ENCODE data around the gene BNIP5. TPM values are rescaled to one million over a fixed set of nuclear protein-coding genes. Genes with fewer than 3 reads are reported as not detected.
"Not testable (repeated sequence)": the region's sequence is repeated elsewhere in the genome, so short reads cannot be mapped to it uniquely, and the experiment has no call there.

The BNIP5 gene
- total RNA-seq, 6 experiments from 2014 or later, result not detected

DNA sequence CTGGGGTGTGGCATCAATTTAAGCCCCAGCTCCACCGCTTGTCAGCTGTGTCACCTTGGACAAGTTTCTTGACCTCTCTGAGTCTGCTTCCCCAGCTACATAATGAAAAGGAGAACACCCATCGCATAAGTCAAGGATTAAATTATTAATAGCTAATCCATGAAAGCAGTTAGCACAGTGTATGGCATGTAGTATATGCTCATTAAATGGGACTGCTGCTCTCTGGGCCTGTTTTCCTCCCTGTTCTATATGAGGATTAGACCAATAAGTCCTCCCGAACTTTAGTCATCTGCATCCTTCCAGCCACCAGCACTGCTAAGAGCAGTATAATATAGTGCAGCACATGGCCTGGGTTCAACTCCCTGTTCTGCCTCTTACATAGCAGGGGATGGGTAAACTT lies 31.1 kb upstream of the BNIP5 start:
- H3K36me3 Mint-ChIP-seq (ENCODE audit: low read depth), result peaks cover 5% of the 10 kb centered on the region; the same call in 1 of the 2 replicates
- no peak for DNase-seq
- no peak overlapping the region for H3K27ac Mint-ChIP-seq
- TF ChIP-seq, protein P1, sequence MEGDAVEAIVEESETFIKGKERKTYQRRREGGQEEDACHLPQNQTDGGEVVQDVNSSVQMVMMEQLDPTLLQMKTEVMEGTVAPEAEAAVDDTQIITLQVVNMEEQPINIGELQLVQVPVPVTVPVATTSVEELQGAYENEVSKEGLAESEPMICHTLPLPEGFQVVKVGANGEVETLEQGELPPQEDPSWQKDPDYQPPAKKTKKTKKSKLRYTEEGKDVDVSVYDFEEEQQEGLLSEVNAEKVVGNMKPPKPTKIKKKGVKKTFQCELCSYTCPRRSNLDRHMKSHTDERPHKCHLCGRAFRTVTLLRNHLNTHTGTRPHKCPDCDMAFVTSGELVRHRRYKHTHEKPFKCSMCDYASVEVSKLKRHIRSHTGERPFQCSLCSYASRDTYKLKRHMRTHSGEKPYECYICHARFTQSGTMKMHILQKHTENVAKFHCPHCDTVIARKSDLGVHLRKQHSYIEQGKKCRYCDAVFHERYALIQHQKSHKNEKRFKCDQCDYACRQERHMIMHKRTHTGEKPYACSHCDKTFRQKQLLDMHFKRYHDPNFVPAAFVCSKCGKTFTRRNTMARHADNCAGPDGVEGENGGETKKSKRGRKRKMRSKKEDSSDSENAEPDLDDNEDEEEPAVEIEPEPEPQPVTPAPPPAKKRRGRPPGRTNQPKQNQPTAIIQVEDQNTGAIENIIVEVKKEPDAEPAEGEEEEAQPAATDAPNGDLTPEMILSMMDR (IDR thresholded peaks at IDR 0.05), result no peak
- peaks cover 26% of the 10 kb centered on the region for H3K4me1 Mint-ChIP-seq (ENCODE audit: low read depth)
- H3K9me3 Mint-ChIP-seq, result no peaks in the 10 kb centered on the region
- no peak overlapping the region for H3K4me3 Mint-ChIP-seq
- peaks cover 12% of the 10 kb centered on the region for H3K27me3 Mint-ChIP-seq (ENCODE audit: insufficient read depth)

DNA sequence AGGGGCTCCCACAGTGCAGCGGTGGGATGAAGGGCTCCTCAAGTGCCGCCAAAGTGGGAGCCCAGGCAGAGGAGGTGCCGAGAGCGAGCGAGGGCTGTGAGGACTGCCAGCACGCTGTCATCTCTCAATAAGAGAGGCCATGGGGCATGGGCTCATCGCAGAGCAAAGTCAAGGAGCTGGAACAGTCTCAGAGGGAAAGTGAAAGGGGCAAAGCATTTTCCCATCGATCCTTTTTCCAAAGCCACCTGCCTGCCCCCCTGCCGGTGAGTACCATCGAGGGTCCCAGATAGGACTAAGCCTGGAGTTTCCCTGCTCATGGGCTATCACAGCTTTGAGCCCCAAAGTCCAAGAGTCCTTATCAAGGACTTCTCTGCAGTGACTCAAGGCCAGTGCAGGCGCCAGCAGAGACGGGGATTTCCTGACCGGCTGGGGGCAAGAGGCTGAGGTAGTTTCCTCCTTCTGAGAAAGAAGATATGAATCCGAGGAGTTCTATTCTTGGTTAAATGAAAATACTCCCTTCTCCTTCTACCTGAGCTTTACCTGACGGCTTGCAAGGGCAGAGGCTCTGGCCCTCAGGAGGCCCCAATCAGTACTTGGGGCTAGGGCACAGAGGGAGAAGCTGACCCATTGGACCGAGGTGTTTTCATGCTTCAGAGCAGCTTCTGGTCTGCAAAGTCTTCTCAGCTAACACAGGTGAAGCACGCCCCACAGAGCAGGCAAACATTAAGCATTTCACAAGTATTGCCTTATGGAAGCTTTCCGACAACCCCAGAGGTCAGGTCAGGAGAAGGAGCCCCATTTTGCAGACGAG lies 28.2 kb upstream of the BNIP5 start:
- H3K27ac Mint-ChIP-seq, result no peak overlapping the region
- H3K4me1 Mint-ChIP-seq (ENCODE audit: low read depth), result peaks cover 17% of the 10 kb centered on the region
- H3K27me3 Mint-ChIP-seq (ENCODE audit: insufficient read depth), result peaks cover 3% of the 10 kb centered on the region; the same call in 1 of the 2 replicates
- no peak for DNase-seq
- no peak overlapping the region for H3K4me3 Mint-ChIP-seq
- H3K36me3 Mint-ChIP-seq (ENCODE audit: low read depth), result 0 out of 2 replicates have a peak, but pooled peaks cover 5% of the 10 kb centered on the region
- TF ChIP-seq, protein P1 (IDR thresholded peaks at IDR 0.05), result no peak
- no peaks in the 10 kb centered on the region for H3K9me3 Mint-ChIP-seq

DNA sequence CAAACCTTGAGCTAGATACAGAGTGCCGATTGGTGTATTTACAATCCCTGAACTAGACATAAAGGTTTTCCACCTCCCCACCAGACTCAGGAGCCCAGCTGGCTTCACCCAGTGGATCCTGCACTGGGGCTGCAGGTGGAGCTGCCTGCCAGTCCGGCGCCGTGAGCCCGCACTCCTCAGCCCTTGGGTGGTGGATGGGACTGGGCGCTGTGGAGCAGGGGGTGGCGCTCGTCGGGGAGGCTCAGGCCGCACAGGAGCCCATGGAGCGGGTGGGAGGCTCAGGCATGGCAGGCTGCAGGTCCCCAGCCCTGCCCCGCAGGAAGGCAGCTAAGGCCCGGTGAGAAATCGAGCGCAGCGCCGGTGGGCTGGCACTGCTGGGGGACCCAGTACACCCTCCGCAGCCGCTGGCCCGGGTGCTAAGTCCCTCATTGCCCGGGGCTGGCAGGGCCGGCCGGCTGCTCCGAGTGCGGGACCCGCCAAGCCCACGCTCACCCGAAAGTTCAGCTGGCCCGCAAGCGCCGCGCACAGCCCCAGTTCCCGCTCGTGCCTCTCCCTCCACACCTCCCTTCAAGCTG lies 27.5 kb upstream of the BNIP5 start:
- DNase-seq; H3K4me3 Mint-ChIP-seq; H3K4me1 Mint-ChIP-seq (ENCODE audit: low read depth); H3K9me3 Mint-ChIP-seq; H3K27me3 Mint-ChIP-seq (ENCODE audit: insufficient read depth); H3K36me3 Mint-ChIP-seq (ENCODE audit: low read depth); H3K27ac Mint-ChIP-seq: not testable (repeated sequence)

DNA sequence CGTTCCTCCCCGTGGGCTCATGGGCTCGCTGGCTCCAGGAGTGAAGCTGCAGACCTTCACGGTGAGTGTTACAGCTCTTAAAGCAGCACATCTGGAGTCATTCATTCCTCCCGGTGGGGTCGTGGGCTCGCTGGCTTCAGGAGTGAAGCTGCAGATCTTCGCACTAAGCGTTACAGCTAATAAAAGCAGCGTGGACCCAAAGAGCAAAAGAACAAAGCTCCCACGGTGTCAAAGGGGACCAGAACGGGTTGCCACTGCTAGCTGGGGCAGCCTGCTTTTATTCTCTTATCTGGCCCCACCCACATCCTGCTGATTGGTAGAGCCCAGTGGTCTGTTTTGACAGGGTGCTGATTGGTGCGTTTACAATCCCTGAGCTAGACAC lies 26.7 kb upstream of the BNIP5 start:
- not testable (repeated sequence) for H3K36me3 Mint-ChIP-seq (ENCODE audit: low read depth); H3K27ac Mint-ChIP-seq; H3K9me3 Mint-ChIP-seq; DNase-seq; H3K4me1 Mint-ChIP-seq (ENCODE audit: low read depth); H3K4me3 Mint-ChIP-seq; H3K27me3 Mint-ChIP-seq (ENCODE audit: insufficient read depth)

DNA sequence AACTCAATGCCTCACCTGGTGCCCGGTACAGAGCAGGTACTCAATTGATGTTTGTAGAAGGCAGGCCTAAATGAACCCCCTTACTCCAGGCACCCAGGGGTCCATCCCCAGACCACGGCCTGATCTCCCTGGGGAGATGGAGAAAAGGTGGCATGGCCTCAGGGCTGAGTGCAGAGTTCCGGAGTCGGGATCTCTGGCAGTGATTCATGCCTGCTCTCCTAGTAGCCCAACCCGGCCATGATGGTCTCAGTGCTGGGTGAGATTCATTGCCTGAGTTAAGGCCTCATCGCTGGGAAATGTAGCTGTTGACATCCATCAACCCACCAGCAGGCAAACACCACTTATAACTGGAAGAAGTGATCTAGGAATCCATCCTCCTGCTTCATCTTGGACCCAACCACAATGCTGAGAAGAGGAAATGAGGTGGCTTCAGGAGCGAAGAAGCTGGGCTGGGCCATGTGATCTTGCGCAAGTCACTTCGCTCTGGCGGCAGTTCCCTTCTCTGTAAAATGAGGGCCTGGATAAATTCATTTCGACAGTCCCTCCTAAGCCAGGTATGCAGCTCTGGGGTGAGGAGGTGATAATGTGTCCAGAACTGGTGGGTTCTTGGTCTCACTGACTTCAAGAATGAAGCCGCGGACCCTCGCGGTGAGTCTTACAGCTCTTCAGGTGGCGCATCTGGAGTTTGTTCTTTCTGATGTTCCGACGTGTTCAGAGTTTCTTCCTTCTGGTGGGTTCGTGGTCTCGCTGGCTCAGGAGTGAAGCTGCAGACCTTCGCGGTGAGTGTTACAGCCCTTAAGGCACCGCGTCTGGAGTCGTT lies 26.1 kb upstream of the BNIP5 start:
- Mint-ChIP-seq H3K4me3 (no peak overlapping the region), H3K36me3 (ENCODE audit: low read depth) (0 out of 2 replicates have a peak, but pooled peaks cover 5% of the 10 kb centered on the region), H3K9me3 (no peaks in the 10 kb centered on the region), H3K27ac (no peak overlapping the region), H3K4me1 (ENCODE audit: low read depth) (peaks cover 9% of the 10 kb centered on the region), H3K27me3 (ENCODE audit: insufficient read depth) (peaks cover 3% of the 10 kb centered on the region; the same call in 1 of the 2 replicates)
- no peak for DNase-seq
- TF ChIP-seq, protein P1 (IDR thresholded peaks at IDR 0.05), result no peak

DNA sequence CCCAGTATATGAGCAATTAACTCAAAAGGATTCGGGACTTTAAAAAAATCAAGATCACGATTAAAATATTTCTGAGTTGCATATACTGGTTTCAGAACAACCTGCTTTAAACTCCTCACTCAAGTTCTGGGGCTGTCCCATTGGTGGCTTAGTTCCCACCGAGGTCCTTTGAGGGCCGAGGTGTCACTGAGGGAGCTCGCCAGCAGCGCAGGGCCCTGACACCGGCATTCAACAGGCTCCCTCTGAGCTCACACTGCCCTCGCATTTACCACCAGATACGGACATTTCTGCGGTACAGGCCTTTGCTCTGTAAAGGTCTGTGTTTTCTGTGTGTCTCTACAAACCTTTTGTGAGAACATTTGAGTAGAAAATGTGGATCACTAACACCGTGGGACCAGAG lies 24.4 kb upstream of the BNIP5 start:
- Mint-ChIP-seq H3K9me3 (no peaks in the 10 kb centered on the region), H3K27me3 (ENCODE audit: insufficient read depth) (peaks cover 3% of the 10 kb centered on the region), H3K36me3 (ENCODE audit: low read depth) (0 out of 2 replicates have a peak, but pooled peaks cover 5% of the 10 kb centered on the region), H3K4me1 (ENCODE audit: low read depth) (peaks cover 9% of the 10 kb centered on the region), H3K27ac (no peak overlapping the region), H3K4me3 (no peak overlapping the region)
- DNase-seq, result no peak
- TF ChIP-seq, protein P1 (IDR thresholded peaks at IDR 0.05), result no peak
